ENCODE data around the gene SOHLH1.
"Not testable (repeated sequence)": the region's sequence is repeated elsewhere in the genome, so short reads cannot be mapped to it uniquely, and the experiment has no call there.

Gene SOHLH1

DNA sequence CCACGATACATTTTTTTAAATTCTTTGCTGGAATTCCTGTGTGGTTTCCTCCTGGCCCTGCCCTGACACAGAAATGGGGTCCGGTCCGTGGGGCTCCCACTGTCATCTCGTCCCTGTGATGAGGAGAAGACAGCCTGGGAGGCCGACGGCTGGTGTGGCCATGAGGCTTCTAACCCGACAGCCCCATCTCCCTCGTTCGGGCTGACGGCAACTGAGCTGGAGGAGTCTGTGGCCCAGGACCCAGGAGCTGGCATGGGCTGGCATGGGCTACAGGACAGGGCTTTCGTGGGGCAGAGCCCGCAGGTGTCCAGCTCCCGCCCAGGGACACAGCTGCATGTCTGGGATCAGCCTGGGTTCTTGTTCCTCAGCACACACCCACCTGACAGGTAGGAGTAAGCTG lies 22.4 kb downstream of the SOHLH1 start:
- DNase-seq: no peak

GRCh38 chr9:135674977-135675376 lies 24.3 kb downstream of the SOHLH1 start:
- no peak for DNase-seq

GRCh38 chr9:135673941-135674340 lies 25.3 kb downstream of the SOHLH1 start:
- DNase-seq: no peak

DNA sequence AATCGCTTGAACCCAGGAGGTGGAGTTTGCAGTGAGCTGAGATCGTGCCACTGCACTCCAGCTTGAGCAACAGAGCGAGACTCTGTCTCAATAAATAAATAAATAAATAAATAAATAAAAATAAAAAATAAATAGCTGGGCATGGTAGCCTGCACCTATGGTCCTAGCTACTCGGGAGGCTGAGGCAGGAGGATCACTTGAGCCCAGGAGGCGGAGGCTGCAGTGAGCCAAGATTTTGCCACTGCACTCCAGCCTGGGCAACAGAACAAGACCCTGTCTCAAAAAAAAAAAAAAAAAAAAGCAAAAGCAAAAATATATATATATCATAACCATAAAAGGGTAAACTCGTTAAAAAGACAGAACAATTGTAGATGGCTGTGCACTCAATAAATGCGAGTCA lies 26.5 kb downstream of the SOHLH1 start:
- not testable (repeated sequence) for DNase-seq

- no peak for DNase-seq
Observed at GRCh38 chr9:135671591-135672041, 27.7 kb downstream of the SOHLH1 start.

GRCh38 chr9:135670721-135671590 lies 28.3 kb downstream of the SOHLH1 start:
- no peak for DNase-seq

DNA sequence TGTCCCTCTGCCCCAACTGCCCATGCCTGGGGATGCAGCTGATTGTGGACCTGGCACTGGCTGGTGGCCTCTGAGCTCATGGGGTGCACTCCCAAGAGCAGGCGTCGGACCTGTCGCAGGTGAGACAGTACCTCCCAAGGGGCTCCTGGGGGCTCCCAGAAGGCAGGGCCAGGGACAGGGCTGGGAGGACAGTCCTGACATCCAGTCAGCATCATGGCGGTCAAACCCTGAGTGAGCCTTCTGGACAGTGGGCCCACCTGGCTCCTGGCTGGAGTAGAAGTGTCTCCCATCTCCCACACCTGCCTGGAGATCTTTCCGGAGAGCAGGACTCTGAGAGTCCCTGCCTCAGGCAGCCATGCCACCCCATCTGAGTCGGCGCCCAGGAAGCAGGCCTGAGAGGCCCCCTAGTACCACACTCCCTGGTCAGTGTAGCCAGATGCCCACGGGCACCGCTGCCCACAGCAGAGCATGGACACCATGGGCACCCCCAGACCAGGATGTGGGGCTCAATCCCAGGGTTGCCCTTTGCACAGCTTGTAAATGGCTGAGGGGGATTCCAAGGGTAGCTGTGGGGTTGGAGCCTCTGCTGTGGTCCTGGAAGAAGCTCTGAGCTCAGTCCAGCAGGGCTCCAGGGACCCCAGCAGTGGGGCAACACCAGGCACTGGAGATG lies 29.5 kb downstream of the SOHLH1 start:
- no peak for DNase-seq

DNA sequence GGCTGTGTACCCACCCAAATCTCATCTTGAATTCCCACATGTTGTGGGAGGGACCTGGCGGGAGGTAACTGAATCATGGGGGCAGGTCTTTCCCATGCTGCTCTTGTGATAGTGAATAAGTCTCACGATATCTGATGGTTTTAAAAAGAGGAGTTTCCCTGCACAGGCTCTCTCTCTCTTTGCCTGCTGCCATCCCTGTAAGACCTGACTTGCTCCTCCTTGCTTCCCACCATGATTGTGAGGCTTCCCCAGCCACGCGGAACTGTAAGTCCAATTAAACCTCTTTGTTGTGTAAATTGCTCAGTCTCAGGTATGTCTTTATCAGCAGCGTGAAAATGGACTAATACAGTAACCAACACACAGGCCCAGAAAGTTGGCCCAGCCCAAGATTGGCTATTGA lies 30.3 kb downstream of the SOHLH1 start:
- not testable (repeated sequence) for DNase-seq

DNA sequence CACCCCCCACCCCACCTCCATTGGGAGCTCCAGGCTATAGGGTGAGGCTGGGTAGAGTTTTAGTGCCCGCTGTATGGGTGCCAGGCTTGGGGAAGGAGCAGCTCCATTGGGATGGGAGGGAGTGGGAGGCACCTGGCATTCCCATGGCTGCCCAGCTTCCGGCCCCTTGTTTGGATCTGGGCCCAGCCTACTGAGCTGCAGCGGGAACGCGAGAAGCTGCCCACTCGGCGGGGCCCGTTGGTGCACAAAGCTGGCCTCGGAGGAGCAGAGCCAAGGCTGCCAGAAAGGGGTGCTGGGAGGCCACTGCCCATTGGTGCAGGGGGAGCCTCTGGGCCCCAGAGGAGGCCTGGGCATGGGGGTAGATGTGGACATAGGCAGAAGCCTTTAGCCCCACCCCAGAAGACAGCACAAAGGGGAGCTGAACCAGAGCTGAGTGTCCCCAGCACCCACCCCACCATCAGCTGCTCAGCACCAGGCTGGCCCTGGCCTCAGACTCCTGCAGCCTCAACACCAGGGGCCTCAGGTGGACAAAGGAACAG lies 31.7 kb downstream of the SOHLH1 start:
- no peak for DNase-seq

DNA sequence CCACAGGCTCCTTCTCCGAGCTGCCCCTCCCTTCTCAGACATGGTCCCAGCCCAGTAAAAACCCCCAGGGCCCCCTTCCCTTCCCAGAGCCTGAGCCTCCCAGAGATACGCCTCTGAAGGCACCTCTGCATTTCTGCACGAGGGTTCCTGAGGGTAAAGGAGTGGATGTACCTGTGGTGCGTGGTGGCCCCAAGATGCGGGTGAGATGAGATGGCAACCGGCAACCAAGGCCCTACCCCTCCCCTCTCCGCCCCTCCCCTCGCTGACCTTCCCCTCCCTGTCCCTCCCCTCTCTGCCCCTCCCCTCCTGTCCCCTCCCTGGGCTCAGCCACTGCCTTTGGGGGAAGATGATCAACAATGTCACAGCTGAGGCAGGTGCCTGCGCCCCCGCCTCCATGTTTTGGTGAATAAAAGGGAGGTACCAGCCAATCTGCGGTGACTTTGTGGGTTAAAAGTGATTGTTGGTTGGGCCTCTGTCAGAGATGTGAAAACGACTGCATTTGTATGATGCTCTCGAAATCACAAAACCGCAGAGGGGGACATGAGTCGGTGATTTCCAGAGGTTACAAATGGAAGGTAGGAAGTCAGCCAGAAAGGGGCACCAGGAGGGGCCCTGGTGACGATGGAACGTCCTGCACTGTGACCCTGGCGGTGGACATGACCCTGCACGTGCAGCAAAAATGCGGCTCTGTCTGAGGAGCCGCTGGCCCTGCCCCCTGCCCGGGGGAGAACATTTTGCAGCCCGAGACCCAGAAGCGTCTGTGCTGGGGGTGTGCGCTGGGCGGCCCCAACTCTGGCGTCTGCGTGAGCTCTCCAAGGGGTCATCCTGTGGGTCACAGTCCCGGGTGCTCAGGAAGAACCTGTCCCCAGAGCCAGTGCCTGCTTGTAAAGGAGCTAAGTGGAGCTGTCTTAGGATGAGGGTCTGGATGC lies 32.5 kb downstream of the SOHLH1 start:
- DNase-seq: no peak

DNA sequence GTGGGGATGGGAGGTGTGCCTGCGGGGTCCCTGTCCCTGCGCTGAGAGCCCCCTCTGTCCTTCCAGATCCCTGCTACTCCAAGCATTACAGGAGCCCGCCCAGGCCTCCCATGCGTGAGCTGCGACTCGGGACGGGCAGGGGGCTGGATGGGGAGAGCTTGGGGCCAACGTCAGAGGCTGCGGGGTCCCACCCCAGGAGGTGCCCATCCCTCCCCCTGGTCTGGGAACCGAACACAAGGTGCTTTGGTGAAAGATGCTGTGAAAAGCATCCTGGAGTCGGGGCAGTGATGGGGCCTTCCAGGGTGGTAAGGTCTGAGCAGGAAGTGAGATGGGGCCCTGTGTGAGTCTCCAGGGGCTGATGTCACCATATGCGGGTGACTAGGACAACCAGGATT lies 33.5 kb downstream of the SOHLH1 start:
- DNase-seq: no peak

DNA sequence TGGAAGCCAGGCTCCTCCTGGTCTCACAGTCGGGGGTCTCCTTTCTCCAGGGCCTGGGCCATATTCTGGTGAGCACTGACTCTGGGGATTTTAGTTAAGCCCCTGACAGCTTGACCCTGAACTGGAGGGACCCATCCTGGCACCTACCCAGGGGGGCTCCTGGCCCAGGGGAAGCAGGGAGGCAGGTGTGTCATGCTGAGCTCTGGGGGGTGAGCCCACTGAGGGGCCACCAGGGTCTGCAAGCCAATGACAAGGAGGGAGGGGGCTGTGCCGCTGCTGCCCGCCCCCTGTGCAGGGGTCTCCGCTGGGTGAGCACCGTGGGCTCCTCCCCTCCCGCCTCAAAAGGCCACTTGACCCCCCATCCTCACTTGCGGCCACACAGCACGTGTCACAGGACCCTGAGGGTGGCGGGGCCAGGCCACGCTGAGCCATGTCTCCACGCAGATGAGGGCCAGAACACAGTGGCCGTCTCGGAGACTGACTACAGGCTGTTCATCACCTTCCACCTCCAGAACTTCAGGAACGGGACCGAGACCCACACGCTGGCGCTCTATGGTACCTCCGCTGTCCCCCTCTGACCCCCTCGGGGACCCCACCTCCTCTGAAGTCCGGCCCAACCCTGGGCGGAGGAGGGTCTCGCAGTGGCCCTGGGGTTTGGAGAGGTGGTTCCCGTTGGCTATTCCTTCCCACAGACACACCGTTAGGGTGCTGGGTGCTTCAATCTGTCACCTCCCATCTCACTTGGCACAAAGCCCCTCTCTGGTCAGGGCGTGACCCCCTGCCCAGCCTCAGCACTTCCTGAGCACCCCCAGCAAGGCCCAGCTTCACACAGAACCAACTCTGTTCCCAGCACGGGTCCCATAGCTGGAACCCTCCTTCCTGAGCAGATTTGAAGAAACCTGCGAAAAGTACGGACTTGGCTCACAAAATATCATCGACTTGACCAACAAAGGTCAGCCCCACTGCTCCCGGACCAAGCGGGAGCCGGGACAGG lies 34.2 kb downstream of the SOHLH1 start:
- no peak for DNase-seq

DNA sequence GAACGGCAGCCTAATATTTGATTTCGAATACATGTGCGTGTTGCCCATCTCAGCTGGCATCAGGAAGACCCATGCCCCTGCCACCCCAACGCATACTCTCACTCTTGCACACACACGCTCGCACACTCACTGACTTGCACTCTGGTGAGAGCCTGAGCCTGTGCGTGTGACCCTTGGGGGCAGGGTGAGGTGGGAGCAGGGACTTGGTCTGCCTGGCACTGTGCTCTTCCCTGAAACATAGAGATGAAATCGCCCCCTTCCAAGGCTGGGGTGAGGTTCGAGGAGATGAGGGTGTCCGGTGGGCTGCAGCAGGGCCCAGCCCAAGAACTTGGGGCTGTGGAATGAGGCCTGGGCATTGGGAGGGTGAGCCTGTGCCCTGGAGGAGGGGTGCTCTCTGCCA lies 35.0 kb downstream of the SOHLH1 start:
- no peak for DNase-seq

GRCh38 chr9:135663857-135664256 lies 35.4 kb downstream of the SOHLH1 start:
- no peak for DNase-seq

DNA sequence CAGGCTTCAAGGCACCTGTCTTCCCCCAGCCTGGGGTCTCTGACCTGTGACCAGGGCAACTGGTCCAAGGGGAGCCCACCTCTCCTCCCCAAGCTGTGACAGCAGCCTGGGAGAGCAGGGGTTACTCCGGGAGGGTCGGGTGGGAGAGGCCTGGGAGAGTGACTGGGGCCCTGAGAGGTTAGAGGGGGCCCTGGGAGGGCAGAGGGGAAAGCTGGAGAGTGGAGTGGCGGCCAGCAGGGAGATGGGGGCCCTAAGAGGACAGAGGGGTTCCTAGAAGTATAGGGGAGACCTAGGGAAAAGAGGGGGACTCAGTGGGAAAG lies 35.9 kb downstream of the SOHLH1 start:
- DNase-seq: no peak

GRCh38 chr9:135662758-135663450 lies 36.4 kb downstream of the SOHLH1 start, which contains the start of gene LCN9:
LCN9 (plus strand) TSS chr9:135663309; CDS start chr9:135663322, 13 bp downstream.
- DNase-seq: peak in 1 of 2 donors; percentile 3

DNA sequence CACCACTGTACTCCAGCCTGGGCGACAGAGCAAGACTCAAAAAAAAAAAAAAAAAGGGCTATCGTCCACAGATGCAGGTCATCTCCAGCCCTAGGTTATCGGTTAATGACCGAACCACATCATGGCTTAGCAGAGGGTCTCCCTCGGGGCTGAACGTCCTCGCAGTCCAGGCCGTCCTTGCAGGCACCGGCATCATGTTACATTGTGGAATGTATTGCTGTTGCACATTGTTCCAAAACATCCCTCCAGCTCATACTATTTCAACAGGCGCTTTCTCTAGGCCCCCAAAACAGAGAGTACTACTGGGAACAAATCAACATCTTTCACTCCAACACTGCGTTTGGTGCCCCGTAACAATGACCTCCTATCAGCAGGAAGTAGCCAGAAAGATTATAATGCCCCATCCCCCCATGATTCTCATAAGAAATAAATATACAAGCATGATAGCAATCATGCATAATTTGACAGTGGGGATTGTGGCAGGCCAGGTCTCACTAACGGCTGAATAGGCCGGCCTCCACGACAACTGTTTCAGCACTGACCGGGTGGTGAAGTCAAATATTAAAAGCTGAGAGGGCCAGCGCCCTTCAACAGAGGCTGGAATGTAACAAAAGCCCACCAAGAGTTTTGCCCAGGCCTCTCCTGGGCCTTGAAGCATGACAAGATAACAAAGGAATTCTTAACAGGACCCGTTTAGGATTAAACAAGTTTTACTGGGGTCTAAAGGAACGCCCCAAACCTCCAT lies 37.3 kb downstream of the SOHLH1 start:
- DNase-seq: no peak

DNA sequence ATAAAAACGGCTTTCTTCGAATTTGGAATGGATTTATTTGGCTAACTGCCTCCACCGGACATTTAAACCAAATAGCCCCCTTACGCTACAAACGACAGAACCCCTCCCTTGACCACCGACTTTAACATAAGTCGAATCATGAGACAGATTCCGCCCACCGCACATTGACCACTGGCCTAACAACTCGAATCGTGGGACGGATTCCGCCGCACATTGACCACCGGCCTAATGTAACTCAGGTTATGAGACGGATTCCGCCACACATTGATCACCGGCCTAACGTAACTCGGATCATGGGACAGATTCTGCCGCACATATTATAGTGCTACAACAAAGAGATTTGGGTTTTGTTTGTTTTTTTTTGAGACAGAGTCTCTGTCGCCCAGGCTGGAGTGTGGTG lies 38.9 kb downstream of the SOHLH1 start:
- no peak for DNase-seq

GRCh38 chr9:135659252-135659651 lies 40.0 kb downstream of the SOHLH1 start:
- no peak for DNase-seq

- DNase-seq: no peak
Observed at GRCh38 chr9:135657416-135657815, 41.9 kb downstream of the SOHLH1 start.
